ENCODE data around the gene P2RY13.

DNA sequence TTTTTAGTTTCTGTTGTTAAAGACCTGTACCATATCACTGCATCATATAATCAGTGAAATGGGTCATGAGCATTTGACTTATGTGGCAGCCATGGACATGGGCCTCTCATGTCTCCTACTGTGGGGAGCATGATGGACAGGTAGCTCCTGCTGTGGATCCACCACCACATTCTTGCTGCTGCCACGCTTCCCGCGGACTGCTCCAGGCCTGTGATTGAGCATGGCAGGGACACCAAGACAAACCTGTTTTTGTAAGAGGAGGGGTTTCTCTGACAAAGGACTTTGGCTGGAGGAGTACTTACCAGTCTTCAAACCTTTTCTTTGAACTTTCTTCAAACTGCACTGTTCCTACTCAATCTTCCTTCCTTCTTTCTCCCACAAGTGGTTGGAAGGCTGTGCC is 33.1 kb downstream of the P2RY13 start:
- TF ChIP-seq, protein P1, sequence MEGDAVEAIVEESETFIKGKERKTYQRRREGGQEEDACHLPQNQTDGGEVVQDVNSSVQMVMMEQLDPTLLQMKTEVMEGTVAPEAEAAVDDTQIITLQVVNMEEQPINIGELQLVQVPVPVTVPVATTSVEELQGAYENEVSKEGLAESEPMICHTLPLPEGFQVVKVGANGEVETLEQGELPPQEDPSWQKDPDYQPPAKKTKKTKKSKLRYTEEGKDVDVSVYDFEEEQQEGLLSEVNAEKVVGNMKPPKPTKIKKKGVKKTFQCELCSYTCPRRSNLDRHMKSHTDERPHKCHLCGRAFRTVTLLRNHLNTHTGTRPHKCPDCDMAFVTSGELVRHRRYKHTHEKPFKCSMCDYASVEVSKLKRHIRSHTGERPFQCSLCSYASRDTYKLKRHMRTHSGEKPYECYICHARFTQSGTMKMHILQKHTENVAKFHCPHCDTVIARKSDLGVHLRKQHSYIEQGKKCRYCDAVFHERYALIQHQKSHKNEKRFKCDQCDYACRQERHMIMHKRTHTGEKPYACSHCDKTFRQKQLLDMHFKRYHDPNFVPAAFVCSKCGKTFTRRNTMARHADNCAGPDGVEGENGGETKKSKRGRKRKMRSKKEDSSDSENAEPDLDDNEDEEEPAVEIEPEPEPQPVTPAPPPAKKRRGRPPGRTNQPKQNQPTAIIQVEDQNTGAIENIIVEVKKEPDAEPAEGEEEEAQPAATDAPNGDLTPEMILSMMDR (conservative IDR thresholded peaks at IDR 0.05; ENCODE audit: low read depth, low read length) = no peak
- no peak for TF ChIP-seq EZH2 (IDR thresholded peaks at IDR 0.05; ENCODE audit: low read length, unreplicated experiment)

Measured in PC-3 (cell line).